Ascending aorta (tissue), 2 donors: Measurements from ENCODE around the gene ZW10. TPM values are rescaled to one million over a fixed set of nuclear protein-coding genes. Genes with fewer than 3 reads are reported as not detected.

Source experiments
- DNase-seq, 2 donors: peaks; one replicate each; pipeline ENCODE4 v3.0.0-alpha.2; 2019; ENCODE audit warnings: low spot score in 2 of 2
- H3K27ac ChIP-seq, 2 donors: fragments of 200-600 bp; sonication (generic); one replicate each; pipeline ENCODE4 v1.5.1; 2016 to 2017; ENCODE audit warnings: mild to moderate bottlenecking in 1 of 2
- H3K27me3 ChIP-seq: fragments of 200-600 bp; sonication (generic); one replicate; pipeline ENCODE4 v1.5.1; 2017
- H3K36me3 ChIP-seq, 2 donors: fragments of 200-600 bp; sonication (generic); one replicate each; pipeline ENCODE4 v1.5.1; 2016
- H3K4me1 ChIP-seq, 2 donors: fragments of 200-600 bp; sonication (generic); one replicate each; pipeline ENCODE4 v1.5.1; 2016 to 2017; ENCODE audit warnings: mild to moderate bottlenecking in 1 of 2
- H3K4me3 ChIP-seq, 2 donors: fragments of 200-600 bp; sonication (generic); one replicate each; pipeline ENCODE4 v1.5.1; 2016 to 2017; ENCODE audit warnings: mild to moderate bottlenecking in 1 of 2
- H3K9me3 ChIP-seq, 2 donors: fragments of 200-600 bp; sonication (generic); one replicate each; pipeline ENCODE4 v1.5.1; 2016
- intact Hi-C: fragments of 100-400 bp; cut with DNase I; formaldehyde crosslinking; loops from one replicate; pipeline ENCODE4 v1.15.1; 2023
- total RNA-seq: library from RNA; depleted of rRNA; stranded (reverse); fragments of >200 nt; gene quantifications from one replicate; pipeline ENCODE4 v1.1.0, GENCODE V29; 2016
- TF ChIP-seq, protein P1 (sequence below), 3 experiments: fragments of 200-600 bp in 2 of 3; fragments of 450-650 bp in 1 of 3; sonication (generic) in 2 of 3; IDR thresholded peaks; one replicate each; pipeline ENCODE4 v1.5.1; 2016 to 2019; ENCODE audit warnings: antibody characterized with exemption in 3 of 3, mild to moderate bottlenecking in 1 of 3, moderate library complexity in 1 of 3

Gene ZW10, protein sequence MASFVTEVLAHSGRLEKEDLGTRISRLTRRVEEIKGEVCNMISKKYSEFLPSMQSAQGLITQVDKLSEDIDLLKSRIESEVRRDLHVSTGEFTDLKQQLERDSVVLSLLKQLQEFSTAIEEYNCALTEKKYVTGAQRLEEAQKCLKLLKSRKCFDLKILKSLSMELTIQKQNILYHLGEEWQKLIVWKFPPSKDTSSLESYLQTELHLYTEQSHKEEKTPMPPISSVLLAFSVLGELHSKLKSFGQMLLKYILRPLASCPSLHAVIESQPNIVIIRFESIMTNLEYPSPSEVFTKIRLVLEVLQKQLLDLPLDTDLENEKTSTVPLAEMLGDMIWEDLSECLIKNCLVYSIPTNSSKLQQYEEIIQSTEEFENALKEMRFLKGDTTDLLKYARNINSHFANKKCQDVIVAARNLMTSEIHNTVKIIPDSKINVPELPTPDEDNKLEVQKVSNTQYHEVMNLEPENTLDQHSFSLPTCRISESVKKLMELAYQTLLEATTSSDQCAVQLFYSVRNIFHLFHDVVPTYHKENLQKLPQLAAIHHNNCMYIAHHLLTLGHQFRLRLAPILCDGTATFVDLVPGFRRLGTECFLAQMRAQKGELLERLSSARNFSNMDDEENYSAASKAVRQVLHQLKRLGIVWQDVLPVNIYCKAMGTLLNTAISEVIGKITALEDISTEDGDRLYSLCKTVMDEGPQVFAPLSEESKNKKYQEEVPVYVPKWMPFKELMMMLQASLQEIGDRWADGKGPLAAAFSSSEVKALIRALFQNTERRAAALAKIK
- total RNA-seq, result 12.3 TPM

DNA sequence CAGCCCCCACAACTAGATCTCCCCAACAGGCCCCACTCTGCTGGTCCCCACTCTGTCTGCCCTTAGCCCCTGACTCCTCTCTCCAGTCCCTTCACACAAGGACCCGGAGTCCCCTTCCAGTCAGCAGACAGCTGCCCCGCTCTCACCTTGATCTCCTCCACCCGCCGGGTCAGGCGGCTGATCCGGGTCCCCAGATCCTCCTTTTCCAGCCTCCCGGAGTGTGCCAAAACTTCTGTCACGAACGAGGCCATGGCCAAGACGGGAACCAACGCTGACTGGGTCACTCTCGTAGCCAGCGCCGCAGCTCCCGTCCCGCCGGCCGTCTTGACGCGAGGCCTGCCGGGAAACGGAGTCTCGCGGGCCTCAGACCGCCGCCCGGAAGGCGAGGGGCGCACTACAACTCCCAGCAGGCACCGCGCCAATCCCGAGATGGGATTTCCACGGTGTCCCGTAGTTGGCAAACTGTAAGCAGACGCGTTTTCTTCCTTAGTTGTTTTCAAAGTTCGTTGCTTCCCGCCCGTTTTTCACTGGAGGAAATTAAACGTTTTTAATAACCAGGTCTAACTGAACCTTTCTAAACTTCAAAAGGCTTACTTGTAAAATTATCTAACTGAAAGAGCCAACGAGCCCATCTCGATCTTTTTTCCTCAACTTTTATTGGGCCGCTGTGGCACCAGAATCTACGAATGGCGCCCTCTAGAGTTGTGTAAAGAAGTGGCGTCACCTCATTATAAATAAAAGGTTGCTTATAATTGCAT, at the start of gene ZW10:
Gene ZW10 (minus strand): TSS at position 277 of the 758 bp plus-strand sequence. CDS start 26 bp downstream, at position 251.
- Histone ChIP-seq H3K27me3 (no peaks in the 10 kb centered on the region), H3K27ac (peak within 1 kb of the TSS; percentile 84 to 85), H3K36me3 (peaks cover 0 to 9% of the 10 kb centered on the region in 2 donors), H3K4me3 (peak within 1 kb of the TSS; percentile 89 to 96), H3K4me1 (peaks cover 0 to 15% of the 10 kb centered on the region in 2 donors), H3K9me3 (no peaks in the 10 kb centered on the region)
- TF ChIP-seq, protein P1, sequence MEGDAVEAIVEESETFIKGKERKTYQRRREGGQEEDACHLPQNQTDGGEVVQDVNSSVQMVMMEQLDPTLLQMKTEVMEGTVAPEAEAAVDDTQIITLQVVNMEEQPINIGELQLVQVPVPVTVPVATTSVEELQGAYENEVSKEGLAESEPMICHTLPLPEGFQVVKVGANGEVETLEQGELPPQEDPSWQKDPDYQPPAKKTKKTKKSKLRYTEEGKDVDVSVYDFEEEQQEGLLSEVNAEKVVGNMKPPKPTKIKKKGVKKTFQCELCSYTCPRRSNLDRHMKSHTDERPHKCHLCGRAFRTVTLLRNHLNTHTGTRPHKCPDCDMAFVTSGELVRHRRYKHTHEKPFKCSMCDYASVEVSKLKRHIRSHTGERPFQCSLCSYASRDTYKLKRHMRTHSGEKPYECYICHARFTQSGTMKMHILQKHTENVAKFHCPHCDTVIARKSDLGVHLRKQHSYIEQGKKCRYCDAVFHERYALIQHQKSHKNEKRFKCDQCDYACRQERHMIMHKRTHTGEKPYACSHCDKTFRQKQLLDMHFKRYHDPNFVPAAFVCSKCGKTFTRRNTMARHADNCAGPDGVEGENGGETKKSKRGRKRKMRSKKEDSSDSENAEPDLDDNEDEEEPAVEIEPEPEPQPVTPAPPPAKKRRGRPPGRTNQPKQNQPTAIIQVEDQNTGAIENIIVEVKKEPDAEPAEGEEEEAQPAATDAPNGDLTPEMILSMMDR (IDR thresholded peaks at IDR 0.05), result peak; percentile 55 to 86 (median 82)
- peak; percentile 82 to 98 for DNase-seq
- intact Hi-C loops, result loop anchor here (1.0 to 10.0 kb wide), 5 partner anchors 23 to 1729 kb away; partner anchors contain the start of genes CADM1, TTC12 and USP28

GRCh38 chr11:113818426-113818825, 44.9 kb upstream of the ZW10 start:
- Histone ChIP-seq H3K27me3 (no peaks in the 10 kb centered on the region), H3K9me3 (no peaks in the 10 kb centered on the region), H3K4me3 (no peak overlapping the region), H3K4me1 (no peaks in the 10 kb centered on the region), H3K27ac (no peak overlapping the region), H3K36me3 (peaks cover 25 to 50% of the 10 kb centered on the region in 2 donors)
- DNase-seq, result no peak
- TF ChIP-seq, protein P1 (IDR thresholded peaks at IDR 0.05), result no peak
- intact Hi-C loops, result no loop called here

GRCh38 chr11:113817626-113818025, 44.1 kb upstream of the ZW10 start:
- Histone ChIP-seq H3K4me3 (no peak overlapping the region), H3K27me3 (no peaks in the 10 kb centered on the region), H3K27ac (no peak overlapping the region), H3K4me1 (no peaks in the 10 kb centered on the region), H3K36me3 (peaks cover 20 to 47% of the 10 kb centered on the region in 2 donors), H3K9me3 (no peaks in the 10 kb centered on the region)
- intact Hi-C loops, result no loop called here
- DNase-seq, result no peak
- TF ChIP-seq, protein P1 (IDR thresholded peaks at IDR 0.05), result no peak

DNA sequence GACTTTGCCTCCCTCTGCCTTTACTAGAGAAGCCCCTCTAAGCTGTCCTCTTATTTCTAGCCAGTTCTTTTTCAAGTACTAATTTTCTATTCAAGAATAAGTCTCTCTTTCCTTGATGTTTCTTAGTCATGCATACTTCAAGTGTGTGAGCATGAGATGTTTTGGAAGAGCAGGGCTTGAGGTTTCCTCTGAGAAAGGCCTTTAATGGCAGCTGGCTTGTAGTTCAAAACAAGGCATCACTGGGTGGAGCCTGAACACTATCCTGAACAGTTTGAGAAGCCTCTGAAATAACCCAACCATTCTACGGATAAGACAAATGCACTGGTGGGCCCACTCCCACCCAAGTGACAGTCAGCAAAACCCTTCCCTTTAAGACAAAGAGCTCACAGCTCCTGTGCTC, 43.7 kb upstream of the ZW10 start:
- H3K9me3 ChIP-seq, result no peaks in the 10 kb centered on the region
- no peak overlapping the region for H3K27ac ChIP-seq
- intact Hi-C loops, result no loop called here
- no peaks in the 10 kb centered on the region for H3K27me3 ChIP-seq
- no peaks in the 10 kb centered on the region for H3K4me1 ChIP-seq
- H3K36me3 ChIP-seq, result peaks cover 15 to 44% of the 10 kb centered on the region in 2 donors
- DNase-seq, result no peak
- H3K4me3 ChIP-seq, result no peak overlapping the region
- TF ChIP-seq, protein P1 (IDR thresholded peaks at IDR 0.05), result no peak

DNA sequence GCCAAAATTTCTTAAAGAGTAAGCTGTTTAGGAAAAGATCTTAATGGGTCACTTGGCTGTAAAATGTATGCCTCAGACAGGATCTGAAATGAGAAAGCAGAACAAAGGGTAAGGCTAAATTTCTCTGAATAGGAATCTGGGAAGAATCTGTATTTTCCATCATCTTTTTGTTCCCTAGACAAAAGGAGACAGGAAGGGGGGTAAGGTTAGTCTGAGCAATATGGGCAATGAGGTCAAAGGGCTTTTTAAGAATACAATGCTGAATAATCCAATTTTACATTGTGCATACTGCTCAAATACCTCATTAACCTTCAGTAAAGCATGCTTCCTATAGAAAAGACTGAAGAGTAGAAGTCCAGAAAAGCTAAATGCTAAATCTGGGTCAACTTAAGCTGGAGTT, 40.7 kb upstream of the ZW10 start:
- intact Hi-C loops, result no loop called here
- no peak overlapping the region for H3K27ac ChIP-seq
- no peaks in the 10 kb centered on the region for H3K27me3 ChIP-seq
- DNase-seq, result no peak
- H3K4me1 ChIP-seq, result no peaks in the 10 kb centered on the region
- TF ChIP-seq, protein P1 (IDR thresholded peaks at IDR 0.05), result no peak
- H3K36me3 ChIP-seq, result peaks cover 14 to 26% of the 10 kb centered on the region in 2 donors
- H3K4me3 ChIP-seq, result no peak overlapping the region
- H3K9me3 ChIP-seq, result no peaks in the 10 kb centered on the region
